GM12878 (cell line): ENCODE measurements around the gene MED10. TPM values are rescaled to one million over a fixed set of nuclear protein-coding genes. Genes with fewer than 3 reads are reported as not detected.

Experiments used
- ATAC-seq: fragments of 200-7000 bp; cut with Tn5 transposase; 3 replicates; pipeline ENCODE4 v1.9.1; 2020; ENCODE audit warnings: mild to moderate bottlenecking, moderate library complexity
- BruUV-seq: library from RNA; stranded (reverse); fragments of 400-500 nt; replicated peaks from 2 replicates; lab custom pipeline; 2021; lab: Mats Ljungman, UMichigan
- CTCF ChIA-PET: fragments of 300-600 bp; sonication (Branson Sonifier 250); formaldehyde crosslinking; extraction: SDS; loops from one replicate; lab custom pipeline; 2021; ENCODE audit warnings: inconsistent platforms; lab: Yijun Ruan, JAX
- POLR2A ChIA-PET: fragments of 350-600 bp; formaldehyde crosslinking; extraction: SDS; loops from one replicate; lab custom pipeline; 2021; ENCODE audit warnings: inconsistent platforms; lab: Charles Lee
- RAD21 ChIA-PET: fragments of 300-600 bp; sonication (Branson Sonifier 250); formaldehyde crosslinking; loops from one replicate; lab custom pipeline; 2023; ENCODE audit warnings: antibody characterized with exemption; ENCODE audit not compliant: unreplicated experiment; lab: Charles Lee
- SMC1A ChIA-PET: fragments of 300-600 bp; sonication (Branson Sonifier 250); formaldehyde crosslinking; loops from one replicate; lab custom pipeline; 2023; ENCODE audit not compliant: unreplicated experiment, uncharacterized antibody; lab: Charles Lee
- DNase-seq: peaks from one replicate; pipeline ENCODE4 v3.0.0-alpha.2; 2011; ENCODE audit warnings: low read depth, low spot score
- FAIRE-seq: peaks from 3 replicates; lab custom pipeline; 2011; peaks lifted over from hg19 to GRCh38; lab: Jason Lieb, UNC
- H2AFZ ChIP-seq: 2 replicates; pipeline ENCODE4 v1.6.0; 2011; ENCODE audit warnings: low read depth, low read length, control low read depth; ENCODE audit not compliant: control insufficient read depth
- H3K27ac ChIP-seq: 2 replicates; pipeline ENCODE4 v1.5.1; 2011; ENCODE audit warnings: control low read depth; ENCODE audit not compliant: control insufficient read depth, insufficient read depth
- H3K27me3 ChIP-seq, 2 experiments: replicated peaks in 1 of 2; 2 replicates each; pipeline versions ENCODE4 v1.6.0 to v1.6.1; 2011; ENCODE audit warnings: low read length in 1 of 2; ENCODE audit not compliant: control insufficient read depth in 2 of 2, insufficient read depth in 2 of 2
- H3K36me3 ChIP-seq, 2 experiments: 2 replicates each; pipeline ENCODE4 v1.5.1; 2011; ENCODE audit warnings: low read length in 1 of 2; ENCODE audit not compliant: control insufficient read depth in 2 of 2, insufficient read depth in 2 of 2
- H3K4me1 ChIP-seq: 2 replicates; pipeline ENCODE4 v1.6.1; 2011; ENCODE audit warnings: mild to moderate bottlenecking, low read length, moderate library complexity, mixed read lengths; ENCODE audit not compliant: control insufficient read depth, insufficient read depth
- H3K4me2 ChIP-seq: 2 replicates; pipeline ENCODE4 v1.6.0; 2011; ENCODE audit warnings: control low read depth; ENCODE audit not compliant: control insufficient read depth, insufficient read depth
- H3K4me3 ChIP-seq: fragments of 200-600 bp; sonication (generic); 2 replicates; pipeline ENCODE4 v1.5.1; 2016
- H3K79me2 ChIP-seq: 2 replicates; pipeline ENCODE4 v1.6.0; 2011; ENCODE audit warnings: low read length; ENCODE audit not compliant: control insufficient read depth, insufficient read depth
- H3K9ac ChIP-seq: 2 replicates; pipeline ENCODE4 v1.8.0; 2011; ENCODE audit warnings: low read length, control low read depth, mixed read lengths; ENCODE audit not compliant: control insufficient read depth, insufficient read depth
- H3K9me3 ChIP-seq: replicated peaks from 3 replicates; pipeline ENCODE4 v1.5.1; 2011; ENCODE audit warnings: mild to moderate bottlenecking, low read length; ENCODE audit not compliant: control insufficient read depth, insufficient read depth
- H4K20me1 ChIP-seq: 2 replicates; pipeline ENCODE4 v1.6.0; 2011; ENCODE audit not compliant: control insufficient read depth, insufficient read depth
- BCL3 ChIP-seq: IDR thresholded peaks from 2 replicates; pipeline ENCODE4 v1.6.1; 2011; ENCODE audit warnings: borderline replicate concordance, low read depth, mild to moderate bottlenecking, moderate library complexity, low read length; ENCODE audit not compliant: insufficient read depth, poor library complexity, severe bottlenecking
- FOXK2 ChIP-seq: fragments of 450-650 bp; IDR thresholded peaks from 2 replicates; pipeline ENCODE4 v1.6.1; 2017; ENCODE audit warnings: mild to moderate bottlenecking, moderate library complexity
- NR2C1 ChIP-seq: fragments of 450-650 bp; IDR thresholded peaks from 2 replicates; pipeline ENCODE4 v1.6.1; 2017; ENCODE audit warnings: antibody characterized with exemption, mild to moderate bottlenecking, moderate library complexity
- PAX8 ChIP-seq: fragments of 450-650 bp; IDR thresholded peaks from 2 replicates; pipeline ENCODE4 v1.6.1; 2017; ENCODE audit warnings: mild to moderate bottlenecking, moderate library complexity
- SMAD5 ChIP-seq: IDR thresholded peaks from 2 replicates; pipeline ENCODE4 v1.6.1; 2016; ENCODE audit warnings: antibody characterized with exemption, low read depth
- SPI1 ChIP-seq: IDR thresholded peaks from 2 replicates; pipeline ENCODE4 v1.6.1; 2011; ENCODE audit warnings: low read depth, mild to moderate bottlenecking, low read length, moderate library complexity, borderline replicate concordance; ENCODE audit not compliant: insufficient read depth
- STAT3 ChIP-seq: IDR thresholded peaks from 2 replicates; pipeline ENCODE4 v1.6.1; 2011; ENCODE audit warnings: low read depth, low read length, improper control_type of control experiment
- ZSCAN29 ChIP-seq: fragments of 450-650 bp; IDR thresholded peaks from 2 replicates; pipeline ENCODE4 v1.6.1; 2017; ENCODE audit warnings: mild to moderate bottlenecking, moderate library complexity
- WGBS: methylation state at CpG from one replicate; pipeline ENCODE4 v1.1.6; 2016; ENCODE audit warnings: low lambda C conversion rate; ENCODE audit not compliant: insufficient replicate concordance, insufficient coverage; ENCODE audit errors: missing lambda C conversion rate; 5-methylcytosine and 5-hydroxymethylcytosine counted together
- in situ Hi-C: fragments of 300-500 bp; cut with MboI; formaldehyde crosslinking; loops from 9 replicates; pipeline ENCODE4 v1.14.3; 2018; ENCODE audit warnings: mixed read lengths
- intact Hi-C: fragments of 100-400 bp; cut with micrococcal nuclease; formaldehyde crosslinking; loops from one replicate; pipeline ENCODE4 v1.14.2; 2022; ENCODE audit not compliant: unreplicated experiment
- polyA plus RNA-seq, 11 experiments: library from polyadenylated mRNA; depleted of rRNA in 4 of 11; unstranded in 6 of 11; stranded (reverse) in 5 of 11; fragments of >200 nt; fragmentation: Nextera tagmentation in 4 of 11; fragmentation: Illumina TruSeq in 1 of 11; extraction: Ambion mirVana in 4 of 11; extraction: Trizol in 1 of 11; gene quantifications; 1 replicate in 1 of 11; 2 replicates in 10 of 11; pipeline versions ENCODE4 v1.2.1 to v1.2.3, GENCODE V29; 2011 to 2016; ENCODE audit warnings: inconsistent platforms in 2 of 11, missing spikeins in 2 of 11, low read depth in 1 of 11
- total RNA-seq, 4 experiments: library from RNA; depleted of rRNA in 3 of 4; stranded (reverse); fragments of >200 nt in 3 of 4; fragmentation: Illumina TruSeq in 1 of 4; extraction: Trizol in 1 of 4; gene quantifications; 2 replicates each; pipeline versions ENCODE4 v1.2.1 to v1.2.3, GENCODE V29; 2013 to 2021
- TF ChIP-seq, protein P1 (sequence below): fragments of 450-650 bp; IDR thresholded peaks from 2 replicates; pipeline ENCODE4 v1.6.1; 2017; ENCODE audit warnings: borderline replicate concordance
- TF ChIP-seq, protein P2 (sequence below): fragments of 150-350 bp; IDR thresholded peaks from 2 replicates; pipeline ENCODE4 v1.6.1; 2016; ENCODE audit warnings: low read depth, low read length

MED10 gene
- total and polyA plus RNA-seq, 10 of the 15 experiments (the other 5 are each of a cell fraction or from before 2014, with no cell fraction given): 21.2 to 111 (median 46.6) TPM

- BruUV-seq: no TSS peak
- POLR2A ChIA-PET: no interaction called here
- intact Hi-C loops: no loop called here
- Histone ChIP-seq H3K4me2 (no peak overlapping the region), H3K27me3 (no peaks in the 10 kb centered on the region), H3K36me3 (no peaks in the 10 kb centered on the region), H4K20me1 (no peaks in the 10 kb centered on the region), H3K4me1 (no peaks in the 10 kb centered on the region), H3K27ac (no peak overlapping the region), H2AFZ (no peak overlapping the region), H3K79me2 (no peaks in the 10 kb centered on the region), H3K9me3 (no peaks in the 10 kb centered on the region), H3K4me3 (no peak overlapping the region), H3K9ac (no peak overlapping the region)
- CTCF ChIA-PET: no interaction called here
- RAD21 ChIA-PET: no interaction called here
- DNase-seq (no peak), FAIRE-seq (no peak), ATAC-seq (no peak)
- in situ Hi-C loops: no loop called here
- 81% methylated on average over 1 of the region's 1 CpG for WGBS
- TF ChIP-seq ZSCAN29 (no peak), STAT3 (no peak), SMAD5 (no peak), BCL3 (no peak), SPI1 (no peak), FOXK2 (no peak), NR2C1 (no peak), PAX8 (no peak)
- TF ChIP-seq, protein P1, sequence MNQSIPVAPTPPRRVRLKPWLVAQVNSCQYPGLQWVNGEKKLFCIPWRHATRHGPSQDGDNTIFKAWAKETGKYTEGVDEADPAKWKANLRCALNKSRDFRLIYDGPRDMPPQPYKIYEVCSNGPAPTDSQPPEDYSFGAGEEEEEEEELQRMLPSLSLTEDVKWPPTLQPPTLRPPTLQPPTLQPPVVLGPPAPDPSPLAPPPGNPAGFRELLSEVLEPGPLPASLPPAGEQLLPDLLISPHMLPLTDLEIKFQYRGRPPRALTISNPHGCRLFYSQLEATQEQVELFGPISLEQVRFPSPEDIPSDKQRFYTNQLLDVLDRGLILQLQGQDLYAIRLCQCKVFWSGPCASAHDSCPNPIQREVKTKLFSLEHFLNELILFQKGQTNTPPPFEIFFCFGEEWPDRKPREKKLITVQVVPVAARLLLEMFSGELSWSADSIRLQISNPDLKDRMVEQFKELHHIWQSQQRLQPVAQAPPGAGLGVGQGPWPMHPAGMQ: no peak
- TF ChIP-seq, protein P2, sequence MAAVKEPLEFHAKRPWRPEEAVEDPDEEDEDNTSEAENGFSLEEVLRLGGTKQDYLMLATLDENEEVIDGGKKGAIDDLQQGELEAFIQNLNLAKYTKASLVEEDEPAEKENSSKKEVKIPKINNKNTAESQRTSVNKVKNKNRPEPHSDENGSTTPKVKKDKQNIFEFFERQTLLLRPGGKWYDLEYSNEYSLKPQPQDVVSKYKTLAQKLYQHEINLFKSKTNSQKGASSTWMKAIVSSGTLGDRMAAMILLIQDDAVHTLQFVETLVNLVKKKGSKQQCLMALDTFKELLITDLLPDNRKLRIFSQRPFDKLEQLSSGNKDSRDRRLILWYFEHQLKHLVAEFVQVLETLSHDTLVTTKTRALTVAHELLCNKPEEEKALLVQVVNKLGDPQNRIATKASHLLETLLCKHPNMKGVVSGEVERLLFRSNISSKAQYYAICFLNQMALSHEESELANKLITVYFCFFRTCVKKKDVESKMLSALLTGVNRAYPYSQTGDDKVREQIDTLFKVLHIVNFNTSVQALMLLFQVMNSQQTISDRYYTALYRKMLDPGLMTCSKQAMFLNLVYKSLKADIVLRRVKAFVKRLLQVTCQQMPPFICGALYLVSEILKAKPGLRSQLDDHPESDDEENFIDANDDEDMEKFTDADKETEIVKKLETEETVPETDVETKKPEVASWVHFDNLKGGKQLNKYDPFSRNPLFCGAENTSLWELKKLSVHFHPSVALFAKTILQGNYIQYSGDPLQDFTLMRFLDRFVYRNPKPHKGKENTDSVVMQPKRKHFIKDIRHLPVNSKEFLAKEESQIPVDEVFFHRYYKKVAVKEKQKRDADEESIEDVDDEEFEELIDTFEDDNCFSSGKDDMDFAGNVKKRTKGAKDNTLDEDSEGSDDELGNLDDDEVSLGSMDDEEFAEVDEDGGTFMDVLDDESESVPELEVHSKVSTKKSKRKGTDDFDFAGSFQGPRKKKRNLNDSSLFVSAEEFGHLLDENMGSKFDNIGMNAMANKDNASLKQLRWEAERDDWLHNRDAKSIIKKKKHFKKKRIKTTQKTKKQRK: no peak
- SMC1A ChIA-PET: interaction anchor here (1.0 kb wide), 1 partner anchor 9 kb away, joined by 3 read pairs; no protein-coding TSS in a partner anchor
Measured at GRCh38 chr5:6340100-6340499, 38.2 kb downstream of the MED10 start.
